Stimulated activated naive CD8-positive, alpha-beta T cell treated with anti-CD3 and anti-CD28 coated beads, Interleukin-15, amount 100 ng/mL, for 72 hours (primary cell): ENCODE data around the gene BAHD1.

Experiments used
- ATAC-seq: fragments of 150-1000 bp; cut with Tn5 transposase; 2 replicates; pipeline ENCODE4 v1.10.0; 2021; ENCODE audit warnings: mild to moderate bottlenecking, moderate library complexity
- DNase-seq, 2 donors: peaks; one replicate each; pipeline ENCODE4 v3.0.0; 2021 to 2022
- H3K27ac Mint-ChIP-seq, 2 donors: one replicate each; pipeline ENCODE4 v1.8.0; 2022; ENCODE audit warnings: mild to moderate bottlenecking in 2 of 2, mixed read lengths in 2 of 2, moderate library complexity in 2 of 2
- H3K27me3 Mint-ChIP-seq: one replicate; pipeline ENCODE4 v1.8.0; 2022; ENCODE audit warnings: mixed read lengths
- H3K4me1 Mint-ChIP-seq: one replicate; pipeline ENCODE4 v1.8.0; 2022; ENCODE audit warnings: mild to moderate bottlenecking, mixed read lengths
- H3K4me3 Mint-ChIP-seq, 2 donors: one replicate each; pipeline ENCODE4 v1.8.0; 2022; ENCODE audit warnings: mild to moderate bottlenecking in 2 of 2, mixed read lengths in 2 of 2, moderate library complexity in 1 of 2
- H3K9me3 Mint-ChIP-seq, 2 donors: one replicate each; pipeline ENCODE4 v1.8.0; 2022; ENCODE audit warnings: mixed read lengths in 2 of 2

The BAHD1 gene

GRCh38 chr15:40511472-40512133 is 70.8 kb downstream of the BAHD1 start:
- Mint-ChIP-seq H3K27ac (peak overlapping the region; percentile 20 to 66), H3K27me3 (peaks cover 63% of the 10 kb centered on the region), H3K4me1 (peaks cover 26% of the 10 kb centered on the region), H3K9me3 (no peaks in the 10 kb centered on the region), H3K4me3 (peak overlapping the region; percentile 81 to 85)
- ATAC-seq (peak; percentile 57), DNase-seq (peak; percentile 23 to 31)

GRCh38 chr15:40512440-40512839 is 71.7 kb downstream of the BAHD1 start:
- no peak for ATAC-seq
- H3K27ac Mint-ChIP-seq = peak overlapping the region in 1 of 2 donors; percentile 48
- no peak for DNase-seq
- H3K4me1 Mint-ChIP-seq = peaks cover 18% of the 10 kb centered on the region
- peaks cover 55% of the 10 kb centered on the region for H3K27me3 Mint-ChIP-seq
- H3K9me3 Mint-ChIP-seq = no peaks in the 10 kb centered on the region
- peak overlapping the region; percentile 81 to 85 for H3K4me3 Mint-ChIP-seq

GRCh38 chr15:40513609-40514008 is 72.9 kb downstream of the BAHD1 start:
- no peak overlapping the region for H3K4me3 Mint-ChIP-seq
- no peak overlapping the region for H3K27ac Mint-ChIP-seq
- ATAC-seq (no peak), DNase-seq (no peak)
- H3K9me3 Mint-ChIP-seq = no peaks in the 10 kb centered on the region
- H3K4me1 Mint-ChIP-seq = peaks cover 18% of the 10 kb centered on the region
- H3K27me3 Mint-ChIP-seq = peaks cover 43% of the 10 kb centered on the region

- ATAC-seq = no peak
- peaks cover 26% of the 10 kb centered on the region for H3K27me3 Mint-ChIP-seq
- H3K4me3 Mint-ChIP-seq = no peak overlapping the region
Measured at GRCh38 chr15:40516322-40516721, 75.6 kb downstream of the BAHD1 start.

More at GRCh38 chr15:40516322-40516721, 75.6 kb downstream of the BAHD1 start:
- no peaks in the 10 kb centered on the region for H3K9me3 Mint-ChIP-seq
- H3K27ac Mint-ChIP-seq = no peak overlapping the region
- peaks cover 15% of the 10 kb centered on the region for H3K4me1 Mint-ChIP-seq
- no peak for DNase-seq
